ENCODE measurements around the gene MAGI1. TPM values are rescaled to one million over a fixed set of nuclear protein-coding genes. Genes with fewer than 3 reads are reported as not detected.

The MAGI1 gene
- total RNA-seq, 1 experiment from 2014 or later, result 58.2 TPM

DNA sequence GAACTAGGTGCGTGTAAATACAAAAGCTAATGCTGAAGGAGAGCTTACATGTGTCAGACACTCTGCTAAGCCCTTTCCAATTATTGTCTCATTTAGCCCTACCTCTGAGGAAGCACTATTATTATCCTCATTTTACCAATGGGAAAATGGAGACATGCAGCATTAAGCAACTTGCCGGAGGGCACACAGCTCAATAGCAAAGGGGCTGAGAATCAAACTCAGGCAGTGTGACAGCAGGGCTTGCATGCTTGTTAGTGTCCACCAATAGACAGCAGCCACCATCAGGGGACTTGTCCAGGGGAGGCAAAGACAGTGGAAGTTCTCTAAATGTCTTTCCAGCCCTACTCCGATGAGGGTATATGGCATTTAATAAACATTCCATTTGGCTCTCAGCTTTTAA, 548.6 kb downstream of the MAGI1 start (continued):
- no peak for TF ChIP-seq CBFB (CRISPR knock-in tag; IDR thresholded peaks at IDR 0.05; ENCODE audit: low read depth)
- TF ChIP-seq, protein P1, sequence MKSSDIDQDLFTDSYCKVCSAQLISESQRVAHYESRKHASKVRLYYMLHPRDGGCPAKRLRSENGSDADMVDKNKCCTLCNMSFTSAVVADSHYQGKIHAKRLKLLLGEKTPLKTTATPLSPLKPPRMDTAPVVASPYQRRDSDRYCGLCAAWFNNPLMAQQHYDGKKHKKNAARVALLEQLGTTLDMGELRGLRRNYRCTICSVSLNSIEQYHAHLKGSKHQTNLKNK (CRISPR knock-in tag; IDR thresholded peaks at IDR 0.05), result no peak
- TF ChIP-seq, protein P2, sequence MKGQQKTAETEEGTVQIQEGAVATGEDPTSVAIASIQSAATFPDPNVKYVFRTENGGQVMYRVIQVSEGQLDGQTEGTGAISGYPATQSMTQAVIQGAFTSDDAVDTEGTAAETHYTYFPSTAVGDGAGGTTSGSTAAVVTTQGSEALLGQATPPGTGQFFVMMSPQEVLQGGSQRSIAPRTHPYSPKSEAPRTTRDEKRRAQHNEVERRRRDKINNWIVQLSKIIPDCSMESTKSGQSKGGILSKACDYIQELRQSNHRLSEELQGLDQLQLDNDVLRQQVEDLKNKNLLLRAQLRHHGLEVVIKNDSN (CRISPR knock-in tag; IDR thresholded peaks at IDR 0.05), result no peak
- no peak for TF ChIP-seq HMGA2 (CRISPR knock-in tag; IDR thresholded peaks at IDR 0.05)
- TF ChIP-seq NFATC4 (CRISPR knock-in tag; IDR thresholded peaks at IDR 0.05), result no peak
- TF ChIP-seq, protein P3, sequence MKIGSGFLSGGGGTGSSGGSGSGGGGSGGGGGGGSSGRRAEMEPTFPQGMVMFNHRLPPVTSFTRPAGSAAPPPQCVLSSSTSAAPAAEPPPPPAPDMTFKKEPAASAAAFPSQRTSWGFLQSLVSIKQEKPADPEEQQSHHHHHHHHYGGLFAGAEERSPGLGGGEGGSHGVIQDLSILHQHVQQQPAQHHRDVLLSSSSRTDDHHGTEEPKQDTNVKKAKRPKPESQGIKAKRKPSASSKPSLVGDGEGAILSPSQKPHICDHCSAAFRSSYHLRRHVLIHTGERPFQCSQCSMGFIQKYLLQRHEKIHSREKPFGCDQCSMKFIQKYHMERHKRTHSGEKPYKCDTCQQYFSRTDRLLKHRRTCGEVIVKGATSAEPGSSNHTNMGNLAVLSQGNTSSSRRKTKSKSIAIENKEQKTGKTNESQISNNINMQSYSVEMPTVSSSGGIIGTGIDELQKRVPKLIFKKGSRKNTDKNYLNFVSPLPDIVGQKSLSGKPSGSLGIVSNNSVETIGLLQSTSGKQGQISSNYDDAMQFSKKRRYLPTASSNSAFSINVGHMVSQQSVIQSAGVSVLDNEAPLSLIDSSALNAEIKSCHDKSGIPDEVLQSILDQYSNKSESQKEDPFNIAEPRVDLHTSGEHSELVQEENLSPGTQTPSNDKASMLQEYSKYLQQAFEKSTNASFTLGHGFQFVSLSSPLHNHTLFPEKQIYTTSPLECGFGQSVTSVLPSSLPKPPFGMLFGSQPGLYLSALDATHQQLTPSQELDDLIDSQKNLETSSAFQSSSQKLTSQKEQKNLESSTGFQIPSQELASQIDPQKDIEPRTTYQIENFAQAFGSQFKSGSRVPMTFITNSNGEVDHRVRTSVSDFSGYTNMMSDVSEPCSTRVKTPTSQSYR (CRISPR knock-in tag; IDR thresholded peaks at IDR 0.05), result no peak

DNA sequence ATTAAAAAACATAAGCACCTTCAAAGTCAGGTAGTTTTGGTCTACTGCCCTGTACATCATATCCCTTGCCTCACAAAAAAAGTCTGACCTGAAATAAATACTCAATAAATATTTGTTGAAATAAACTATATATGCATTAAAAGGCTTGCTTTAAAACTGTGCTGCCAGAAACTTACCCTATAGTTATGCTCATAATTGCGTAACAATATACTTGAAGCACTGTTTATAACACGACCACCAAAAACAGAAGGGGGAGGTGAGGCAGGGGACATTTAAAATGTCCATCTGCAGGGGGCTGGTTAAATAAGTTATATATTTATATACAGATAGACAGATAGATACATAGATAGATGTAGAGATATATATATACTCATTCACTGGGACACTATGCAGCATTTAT, 549.5 kb downstream of the MAGI1 start:
- POLR2A ChIA-PET, result no interaction called here
- Mint-ChIP-seq H3K36me3 (no peaks in the 10 kb centered on the region), H3K27me3 (ENCODE audit: low read depth) (no peaks in the 10 kb centered on the region), H3K4me1 (peaks cover 49% of the 10 kb centered on the region), H3K9me3 (no peaks in the 10 kb centered on the region), H3K4me3 (no peak overlapping the region), H3K27ac (no peak overlapping the region)
- TF ChIP-seq, protein P4, sequence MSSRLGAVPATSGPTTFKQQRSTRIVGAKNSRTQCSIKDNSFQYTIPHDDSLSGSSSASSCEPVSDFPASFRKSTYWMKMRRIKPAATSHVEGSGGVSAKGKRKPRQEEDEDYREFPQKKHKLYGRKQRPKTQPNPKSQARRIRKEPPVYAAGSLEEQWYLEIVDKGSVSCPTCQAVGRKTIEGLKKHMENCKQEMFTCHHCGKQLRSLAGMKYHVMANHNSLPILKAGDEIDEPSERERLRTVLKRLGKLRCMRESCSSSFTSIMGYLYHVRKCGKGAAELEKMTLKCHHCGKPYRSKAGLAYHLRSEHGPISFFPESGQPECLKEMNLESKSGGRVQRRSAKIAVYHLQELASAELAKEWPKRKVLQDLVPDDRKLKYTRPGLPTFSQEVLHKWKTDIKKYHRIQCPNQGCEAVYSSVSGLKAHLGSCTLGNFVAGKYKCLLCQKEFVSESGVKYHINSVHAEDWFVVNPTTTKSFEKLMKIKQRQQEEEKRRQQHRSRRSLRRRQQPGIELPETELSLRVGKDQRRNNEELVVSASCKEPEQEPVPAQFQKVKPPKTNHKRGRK (CRISPR knock-in tag; IDR thresholded peaks at IDR 0.05; ENCODE audit: borderline replicate concordance), result no peak
- TF ChIP-seq OVOL2 (CRISPR knock-in tag; IDR thresholded peaks at IDR 0.05; ENCODE audit: borderline replicate concordance), result no peak
- TF ChIP-seq NFATC4 (CRISPR knock-in tag; IDR thresholded peaks at IDR 0.05), result no peak
- no peak for TF ChIP-seq ETV6 (CRISPR knock-in tag; IDR thresholded peaks at IDR 0.05)
- TF ChIP-seq ZNF423 (CRISPR knock-in tag; IDR thresholded peaks at IDR 0.05), result no peak
- no peak for TF ChIP-seq EMX1 (CRISPR knock-in tag; IDR thresholded peaks at IDR 0.05)
- no peak for TF ChIP-seq FOXJ3 (CRISPR knock-in tag; IDR thresholded peaks at IDR 0.05; ENCODE audit: borderline replicate concordance)
- TF ChIP-seq, protein P5, sequence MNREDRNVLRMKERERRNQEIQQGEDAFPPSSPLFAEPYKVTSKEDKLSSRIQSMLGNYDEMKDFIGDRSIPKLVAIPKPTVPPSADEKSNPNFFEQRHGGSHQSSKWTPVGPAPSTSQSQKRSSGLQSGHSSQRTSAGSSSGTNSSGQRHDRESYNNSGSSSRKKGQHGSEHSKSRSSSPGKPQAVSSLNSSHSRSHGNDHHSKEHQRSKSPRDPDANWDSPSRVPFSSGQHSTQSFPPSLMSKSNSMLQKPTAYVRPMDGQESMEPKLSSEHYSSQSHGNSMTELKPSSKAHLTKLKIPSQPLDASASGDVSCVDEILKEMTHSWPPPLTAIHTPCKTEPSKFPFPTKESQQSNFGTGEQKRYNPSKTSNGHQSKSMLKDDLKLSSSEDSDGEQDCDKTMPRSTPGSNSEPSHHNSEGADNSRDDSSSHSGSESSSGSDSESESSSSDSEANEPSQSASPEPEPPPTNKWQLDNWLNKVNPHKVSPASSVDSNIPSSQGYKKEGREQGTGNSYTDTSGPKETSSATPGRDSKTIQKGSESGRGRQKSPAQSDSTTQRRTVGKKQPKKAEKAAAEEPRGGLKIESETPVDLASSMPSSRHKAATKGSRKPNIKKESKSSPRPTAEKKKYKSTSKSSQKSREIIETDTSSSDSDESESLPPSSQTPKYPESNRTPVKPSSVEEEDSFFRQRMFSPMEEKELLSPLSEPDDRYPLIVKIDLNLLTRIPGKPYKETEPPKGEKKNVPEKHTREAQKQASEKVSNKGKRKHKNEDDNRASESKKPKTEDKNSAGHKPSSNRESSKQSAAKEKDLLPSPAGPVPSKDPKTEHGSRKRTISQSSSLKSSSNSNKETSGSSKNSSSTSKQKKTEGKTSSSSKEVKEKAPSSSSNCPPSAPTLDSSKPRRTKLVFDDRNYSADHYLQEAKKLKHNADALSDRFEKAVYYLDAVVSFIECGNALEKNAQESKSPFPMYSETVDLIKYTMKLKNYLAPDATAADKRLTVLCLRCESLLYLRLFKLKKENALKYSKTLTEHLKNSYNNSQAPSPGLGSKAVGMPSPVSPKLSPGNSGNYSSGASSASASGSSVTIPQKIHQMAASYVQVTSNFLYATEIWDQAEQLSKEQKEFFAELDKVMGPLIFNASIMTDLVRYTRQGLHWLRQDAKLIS (CRISPR knock-in tag; IDR thresholded peaks at IDR 0.05; ENCODE audit: borderline replicate concordance), result no peak
- no peak for TF ChIP-seq SMAD3 (CRISPR knock-in tag; IDR thresholded peaks at IDR 0.05; ENCODE audit: borderline replicate concordance)
- TF ChIP-seq, protein P6, sequence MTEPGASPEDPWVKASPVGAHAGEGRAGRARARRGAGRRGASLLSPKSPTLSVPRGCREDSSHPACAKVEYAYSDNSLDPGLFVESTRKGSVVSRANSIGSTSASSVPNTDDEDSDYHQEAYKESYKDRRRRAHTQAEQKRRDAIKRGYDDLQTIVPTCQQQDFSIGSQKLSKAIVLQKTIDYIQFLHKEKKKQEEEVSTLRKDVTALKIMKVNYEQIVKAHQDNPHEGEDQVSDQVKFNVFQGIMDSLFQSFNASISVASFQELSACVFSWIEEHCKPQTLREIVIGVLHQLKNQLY (CRISPR knock-in tag; IDR thresholded peaks at IDR 0.05), result no peak
- TF ChIP-seq, protein P7, sequence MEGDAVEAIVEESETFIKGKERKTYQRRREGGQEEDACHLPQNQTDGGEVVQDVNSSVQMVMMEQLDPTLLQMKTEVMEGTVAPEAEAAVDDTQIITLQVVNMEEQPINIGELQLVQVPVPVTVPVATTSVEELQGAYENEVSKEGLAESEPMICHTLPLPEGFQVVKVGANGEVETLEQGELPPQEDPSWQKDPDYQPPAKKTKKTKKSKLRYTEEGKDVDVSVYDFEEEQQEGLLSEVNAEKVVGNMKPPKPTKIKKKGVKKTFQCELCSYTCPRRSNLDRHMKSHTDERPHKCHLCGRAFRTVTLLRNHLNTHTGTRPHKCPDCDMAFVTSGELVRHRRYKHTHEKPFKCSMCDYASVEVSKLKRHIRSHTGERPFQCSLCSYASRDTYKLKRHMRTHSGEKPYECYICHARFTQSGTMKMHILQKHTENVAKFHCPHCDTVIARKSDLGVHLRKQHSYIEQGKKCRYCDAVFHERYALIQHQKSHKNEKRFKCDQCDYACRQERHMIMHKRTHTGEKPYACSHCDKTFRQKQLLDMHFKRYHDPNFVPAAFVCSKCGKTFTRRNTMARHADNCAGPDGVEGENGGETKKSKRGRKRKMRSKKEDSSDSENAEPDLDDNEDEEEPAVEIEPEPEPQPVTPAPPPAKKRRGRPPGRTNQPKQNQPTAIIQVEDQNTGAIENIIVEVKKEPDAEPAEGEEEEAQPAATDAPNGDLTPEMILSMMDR (IDR thresholded peaks at IDR 0.05), result no peak
- ATAC-seq, result no peak
- CTCF ChIA-PET, result no interaction called here
- no peak for DNase-seq (ENCODE audit: low spot score)

Measured in WTC11 (cell line).